Mucosa of descending colon (tissue), 3 donors: ENCODE results near the gene CCL27. TPM values are rescaled to one million over a fixed set of nuclear protein-coding genes. Genes with fewer than 3 reads are reported as not detected.

Experiments
- ATAC-seq: fragments of 200-7000 bp; cut with Tn5 transposase; one replicate; pipeline ENCODE4 v1.9.1; 2020; ENCODE audit warnings: mild to moderate bottlenecking, moderate library complexity
- DNase-seq, 3 donors: peaks; one replicate each; pipeline ENCODE4 v3.0.0-alpha.2; 2020
- H3K36me3 ChIP-seq: fragments of 200-600 bp; one replicate; pipeline ENCODE4 v1.8.0; 2021; ENCODE audit warnings: low read depth, mild to moderate bottlenecking
- H3K4me1 ChIP-seq: fragments of 200-600 bp; one replicate; pipeline ENCODE4 v1.8.0; 2021; ENCODE audit warnings: low read depth, mild to moderate bottlenecking
- H3K4me3 ChIP-seq: fragments of 200-600 bp; one replicate; pipeline ENCODE4 v1.8.0; 2021; ENCODE audit warnings: mild to moderate bottlenecking
- H3K9me3 ChIP-seq: fragments of 200-600 bp; one replicate; pipeline ENCODE4 v1.8.0; 2021; ENCODE audit warnings: mild to moderate bottlenecking
- CTCF ChIP-seq: fragments of 200-600 bp; IDR thresholded peaks from one replicate; pipeline ENCODE4 v1.8.0; 2022; ENCODE audit warnings: antibody characterized with exemption, mild to moderate bottlenecking
- intact Hi-C, 2 donors: fragments of 100-400 bp; cut with DNase I in 1 of 2; cut with micrococcal nuclease in 1 of 2; formaldehyde crosslinking; loops; one replicate each; pipeline versions ENCODE4 v1.11.0 to v1.11.1; 2022; cut with DNase I, micrococcal nuclease
- total RNA-seq, 3 donors: library from RNA; stranded (reverse); fragmentation: NEBNext Ultra II Directional in 2 of 3; extraction: Animal tissue kit (Norgen Biotek cat#: 25700) in 2 of 3; gene quantifications; one replicate each; pipeline versions ENCODE4 v1.2.1 to v1.2.4, GENCODE V29; 2021 to 2023
- donor health status: DM: no; HTN: no; CAD: no; lungs with moderate emphysema.
- donor health status: DM: no; HTN: no; CAD: no.
- donor health status: DM: no; HTN: yes; CAD: no.

Gene CCL27
- total RNA-seq, 3 donors from 2014 or later: not detected

- H3K4me3 ChIP-seq: no peak overlapping the region
- peaks cover 3% of the 10 kb centered on the region for H3K36me3 ChIP-seq
- DNase-seq (no peak), ATAC-seq (peak; percentile 2)
- intact Hi-C loops: no loop called here
- peaks cover 4% of the 10 kb centered on the region for H3K4me1 ChIP-seq
- TF ChIP-seq CTCF: no peak
- H3K9me3 ChIP-seq: no peaks in the 10 kb centered on the region
Observed at GRCh38 chr9:34665067-34665380, 2.6 kb upstream of the CCL27 start.

DNA sequence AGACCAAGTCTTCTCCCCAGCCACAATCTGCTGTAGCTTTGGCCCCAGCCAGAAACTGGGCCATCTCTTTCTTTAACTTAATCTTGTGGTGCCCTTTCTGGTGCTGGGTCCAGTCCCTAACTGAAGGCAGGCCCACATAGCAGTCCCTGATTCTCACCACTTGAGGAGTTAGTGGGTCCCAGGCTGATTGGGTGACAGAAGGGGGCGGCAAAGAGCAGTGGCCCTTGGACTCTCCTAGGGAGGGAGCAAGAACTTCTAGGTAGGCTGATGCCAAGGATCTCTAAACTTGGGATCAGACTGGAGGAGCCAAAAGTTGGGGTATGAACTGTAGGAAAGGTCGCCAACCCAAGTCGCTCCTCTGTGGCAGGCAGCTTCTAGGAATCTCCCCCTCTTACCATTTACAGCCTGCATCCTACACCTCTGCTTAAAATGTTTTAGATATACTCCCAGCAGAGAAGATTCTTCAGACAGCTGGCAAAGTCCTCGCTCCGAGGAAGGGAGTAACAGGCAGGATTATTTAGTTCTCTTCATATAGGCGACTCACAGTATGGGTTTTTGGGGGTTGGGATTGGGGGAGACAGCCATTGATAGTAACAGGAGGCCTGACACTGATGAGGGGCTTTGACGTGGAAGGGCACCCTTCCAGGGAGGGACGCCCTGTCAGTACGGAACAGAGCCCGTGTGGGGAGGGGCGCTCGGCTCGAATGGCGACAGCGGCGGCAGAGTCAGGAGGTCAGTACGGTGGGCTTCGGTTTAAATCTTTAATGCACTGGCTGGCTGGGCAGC is 2.0 kb upstream of the CCL27 start:
- DNase-seq (peak; percentile 77 to 97 (median 92)), ATAC-seq (peak; percentile 39)
- no peaks in the 10 kb centered on the region for H3K9me3 ChIP-seq
- H3K4me1 ChIP-seq: peaks cover 10% of the 10 kb centered on the region
- peak; percentile 87 for TF ChIP-seq CTCF
- H3K36me3 ChIP-seq: peaks cover 3% of the 10 kb centered on the region
- no peak overlapping the region for H3K4me3 ChIP-seq
- intact Hi-C loops: no loop called here

GRCh38 chr9:34663303-34663605 is 797 bp upstream of the CCL27 start:
- H3K4me3 ChIP-seq: no peak overlapping the region
- H3K36me3 ChIP-seq: peaks cover 3% of the 10 kb centered on the region
- no peak for TF ChIP-seq CTCF
- ATAC-seq (no peak), DNase-seq (no peak)
- intact Hi-C loops: no loop called here
- H3K9me3 ChIP-seq: no peaks in the 10 kb centered on the region
- H3K4me1 ChIP-seq: peaks cover 11% of the 10 kb centered on the region

DNA sequence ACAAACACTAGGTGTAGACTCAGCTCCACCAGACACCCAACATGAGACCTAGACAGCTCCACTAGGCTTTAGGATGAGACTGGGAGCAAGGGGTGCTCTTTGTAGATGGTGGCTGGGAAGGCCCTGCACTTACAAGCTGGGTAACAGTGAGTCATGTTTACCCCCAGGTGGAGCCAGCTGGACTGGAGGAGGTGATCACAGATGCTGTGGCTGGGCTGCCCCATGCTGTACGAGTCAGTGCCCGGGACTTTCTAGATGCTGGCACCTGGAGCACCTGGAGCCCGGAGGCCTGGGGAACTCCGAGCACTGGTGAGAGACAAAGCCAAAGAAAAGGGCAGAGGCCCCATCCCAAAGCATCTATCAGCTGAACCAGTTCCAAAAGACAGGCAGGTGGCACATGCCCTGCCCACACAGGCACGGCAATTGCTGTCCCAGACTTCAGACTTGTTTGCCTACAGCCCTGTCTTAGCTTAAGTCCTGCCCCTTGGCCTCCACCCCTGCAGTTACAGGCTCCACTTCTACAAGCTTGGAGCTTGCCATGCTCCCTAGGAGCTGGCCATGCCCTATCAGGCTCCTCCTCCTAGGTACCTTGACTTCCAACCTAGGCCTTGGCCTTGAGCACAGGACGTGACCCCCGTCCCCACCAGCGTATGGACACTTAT is 2.7 kb downstream of the CCL27 start:
- intact Hi-C loops: no loop called here
- peak; percentile 73 for ATAC-seq
- no peak overlapping the region for H3K4me3 ChIP-seq
- no peaks in the 10 kb centered on the region for H3K9me3 ChIP-seq
- DNase-seq: peak in 2 of 3 donors; percentile 47 to 50
- peaks cover 14% of the 10 kb centered on the region for H3K4me1 ChIP-seq
- no peak for TF ChIP-seq CTCF
- H3K36me3 ChIP-seq: no peaks in the 10 kb centered on the region

DNA sequence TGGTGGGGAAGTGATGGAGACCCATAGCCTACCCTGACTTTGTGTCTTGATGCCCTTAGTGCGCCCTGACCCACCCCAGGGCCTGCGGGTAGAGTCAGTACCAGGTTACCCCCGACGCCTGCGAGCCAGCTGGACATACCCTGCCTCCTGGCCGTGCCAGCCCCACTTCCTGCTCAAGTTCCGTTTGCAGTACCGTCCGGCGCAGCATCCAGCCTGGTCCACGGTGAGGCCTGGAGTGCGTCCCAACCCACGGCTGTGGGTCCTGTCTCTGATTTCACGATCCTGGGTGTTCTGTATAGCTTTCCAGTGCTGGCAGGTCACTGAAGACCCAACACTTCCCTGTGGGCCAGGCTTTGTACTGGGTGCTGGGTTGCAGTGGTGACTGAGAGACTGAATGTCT is 4.0 kb downstream of the CCL27 start:
- H3K4me1 ChIP-seq: peaks cover 10% of the 10 kb centered on the region
- no peak for TF ChIP-seq CTCF
- no peak for ATAC-seq
- no peak for DNase-seq
- no peak overlapping the region for H3K4me3 ChIP-seq
- H3K9me3 ChIP-seq: no peaks in the 10 kb centered on the region
- intact Hi-C loops: no loop called here
- H3K36me3 ChIP-seq: no peaks in the 10 kb centered on the region
